Thymus (tissue), 11 donors: ENCODE results near the gene APOBEC3A. TPM values are rescaled to one million over a fixed set of nuclear protein-coding genes. Genes with fewer than 3 reads are reported as not detected.
A peak's percentile ranks its signal among the peaks of the same experiment; 100 is the strongest.

Experiments used
- DNase-seq, 9 donors: peaks; one replicate each; pipeline ENCODE4 v3.0.0-alpha.2; 2013; ENCODE audit warnings: low spot score in 9 of 9, low read depth in 6 of 9, missing footprints in 1 of 9
- H3K27ac ChIP-seq, 2 donors: one replicate each; pipeline ENCODE4 v1.5.1; 2013; ENCODE audit warnings: control low read depth in 1 of 2, low read depth in 1 of 2, low read length in 1 of 2, mild to moderate bottlenecking in 1 of 2, moderate library complexity in 1 of 2
- H3K27me3 ChIP-seq, 2 donors: one replicate each; pipeline ENCODE4 v1.5.1; 2013; ENCODE audit warnings: low read length in 1 of 2; ENCODE audit not compliant: control insufficient read depth in 2 of 2, insufficient read depth in 1 of 2
- H3K36me3 ChIP-seq, 2 donors: one replicate each; pipeline ENCODE4 v1.5.1; 2013; ENCODE audit warnings: low read length in 1 of 2, mild to moderate bottlenecking in 1 of 2, moderate library complexity in 1 of 2; ENCODE audit not compliant: control insufficient read depth in 2 of 2, insufficient read depth in 2 of 2
- H3K4me1 ChIP-seq, 2 donors: one replicate each; pipeline ENCODE4 v1.5.1; 2013; ENCODE audit warnings: low read length in 2 of 2; ENCODE audit not compliant: control insufficient read depth in 2 of 2, insufficient read depth in 2 of 2
- H3K4me3 ChIP-seq, 2 donors: one replicate each; pipeline ENCODE4 v1.5.1; 2013; ENCODE audit warnings: low read length in 2 of 2, control low read depth in 1 of 2, mild to moderate bottlenecking in 1 of 2
- H3K9me3 ChIP-seq, 2 donors: one replicate each; pipeline ENCODE4 v1.5.1; 2013; ENCODE audit warnings: low read length in 1 of 2, mild to moderate bottlenecking in 1 of 2; ENCODE audit not compliant: control insufficient read depth in 2 of 2, insufficient read depth in 1 of 2
- WGBS: extraction: QIAGEN DNeasy Blood & Tissue Kit; methylation state at CpG from one replicate; pipeline ENCODE4 v1.1.7; 2013; 5-methylcytosine and 5-hydroxymethylcytosine counted together
- polyA plus RNA-seq: library from polyadenylated mRNA; stranded (reverse); fragments of 200-250 nt; gene quantifications from one replicate; pipeline ENCODE4 v1.2.3, GENCODE V29; 2013
- total RNA-seq: library from RNA; stranded (reverse); fragments of 120-200 nt; gene quantifications from one replicate; pipeline ENCODE4 v1.2.4, GENCODE V29; 2013
- donor health status: healthy.

APOBEC3A gene
- total and polyA plus RNA-seq, 2 donors, result 1.4 to 17.3 TPM

DNA sequence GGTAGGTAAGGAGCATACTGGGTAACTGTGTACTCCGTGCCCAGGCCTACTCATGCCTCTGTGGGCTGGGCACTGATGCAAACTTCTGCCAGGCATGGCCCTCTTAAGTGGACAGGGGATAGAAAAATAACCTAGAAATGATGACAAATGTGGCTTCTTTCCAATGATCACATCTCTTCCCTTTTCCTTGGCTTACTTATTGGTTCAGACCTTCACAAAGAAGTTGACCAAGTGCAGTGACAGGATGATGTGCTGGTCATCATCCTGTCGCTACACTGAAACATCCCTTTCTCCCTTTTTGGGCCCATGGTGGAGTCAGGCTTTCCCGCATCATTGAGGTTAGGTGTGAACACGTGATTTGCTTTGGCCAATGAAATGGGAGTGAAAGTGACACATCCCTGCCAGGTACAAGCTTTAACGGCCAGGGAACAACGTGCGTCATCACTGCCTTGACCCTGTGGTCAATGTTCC lies 31.8 kb upstream of the APOBEC3A start:
- H3K9me3 ChIP-seq, result no peaks in the 10 kb centered on the region
- WGBS, result 94% methylated on average over 7 of the region's 7 CpGs
- H3K27me3 ChIP-seq, result peaks cover 0 to 42% of the 10 kb centered on the region in 2 donors
- peaks cover 0 to 3% of the 10 kb centered on the region in 2 donors for H3K4me1 ChIP-seq
- no peak for DNase-seq
- no peaks in the 10 kb centered on the region for H3K36me3 ChIP-seq
- no peak overlapping the region for H3K4me3 ChIP-seq
- H3K27ac ChIP-seq, result no peak overlapping the region

DNA sequence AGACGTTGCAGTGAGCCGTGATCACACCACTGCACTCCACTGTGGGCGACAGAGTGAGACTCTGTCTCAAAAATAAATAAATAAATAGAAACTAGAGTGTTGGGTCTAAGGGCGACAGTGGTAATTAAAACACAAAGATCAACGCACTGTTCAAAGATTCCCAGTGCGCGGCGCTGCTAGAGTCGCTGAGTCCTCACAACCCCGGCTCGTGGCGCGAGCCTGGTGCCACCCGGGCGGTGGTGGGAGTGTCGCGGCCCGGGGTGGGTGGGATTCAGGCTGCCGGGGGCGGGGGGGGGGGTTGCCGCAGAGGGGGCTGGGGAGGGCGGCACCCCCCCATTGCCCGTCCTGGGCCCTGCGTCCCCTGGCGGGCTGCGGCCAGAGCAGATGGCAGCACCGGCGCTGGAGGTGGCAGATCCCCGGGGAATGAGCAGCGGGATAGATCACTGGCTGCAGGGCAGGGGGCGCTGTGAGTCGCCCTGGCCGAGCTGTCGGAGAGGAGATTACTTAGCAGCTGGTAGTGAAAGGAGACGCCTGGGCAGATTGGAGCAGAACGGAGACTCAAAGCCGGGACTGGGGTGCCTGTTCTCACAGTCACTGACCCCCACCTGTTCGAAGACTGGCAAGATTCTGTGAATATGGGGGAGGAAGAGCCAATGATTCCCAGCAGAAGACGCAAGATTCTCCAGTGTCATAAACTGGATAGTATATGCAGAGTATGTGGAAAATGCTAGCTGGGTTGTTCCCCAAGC lies 30.2 kb upstream of the APOBEC3A start:
- peak overlapping the region in 1 of 2 donors; percentile 25 for H3K4me3 ChIP-seq
- H3K4me1 ChIP-seq, result peaks cover 0 to 3% of the 10 kb centered on the region in 2 donors
- no peaks in the 10 kb centered on the region for H3K36me3 ChIP-seq
- no peak overlapping the region for H3K27ac ChIP-seq
- H3K9me3 ChIP-seq, result no peaks in the 10 kb centered on the region
- 9% methylated on average over 39 of the region's 39 CpGs for WGBS
- peak in 4 of 9 donors; percentile 13 to 40 (median 24) for DNase-seq
- H3K27me3 ChIP-seq, result peaks cover 0 to 42% of the 10 kb centered on the region in 2 donors

DNA sequence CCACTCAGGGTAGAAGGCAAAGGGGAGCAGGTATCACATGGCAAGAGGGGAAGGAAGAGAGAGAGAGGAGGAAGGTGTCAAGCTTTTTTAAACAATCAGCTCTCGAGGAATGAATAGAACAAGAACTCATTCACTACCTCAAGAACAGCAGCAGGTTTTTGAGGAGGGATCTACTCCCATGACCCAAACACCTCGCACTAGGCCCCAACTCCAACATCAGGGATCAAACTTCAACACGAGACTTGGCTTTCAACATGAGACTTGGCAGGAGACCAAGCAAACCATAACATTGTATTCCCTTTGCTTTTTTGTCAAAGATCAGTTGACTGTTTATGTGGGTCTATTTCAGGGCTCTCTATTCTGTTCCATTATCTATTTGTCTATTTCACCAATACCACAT lies 26.9 kb upstream of the APOBEC3A start:
- Histone ChIP-seq H3K4me1 (peaks cover 0 to 3% of the 10 kb centered on the region in 2 donors), H3K9me3 (no peaks in the 10 kb centered on the region), H3K4me3 (no peak overlapping the region), H3K27ac (no peak overlapping the region), H3K27me3 (peaks cover 0 to 32% of the 10 kb centered on the region in 2 donors), H3K36me3 (no peaks in the 10 kb centered on the region)
- WGBS, result 90% methylated on average over 3 of the region's 3 CpGs
- no peak for DNase-seq

- H3K9me3 ChIP-seq, result no peaks in the 10 kb centered on the region
- no peak overlapping the region for H3K4me3 ChIP-seq
- no peaks in the 10 kb centered on the region for H3K4me1 ChIP-seq
- peaks cover 0 to 9% of the 10 kb centered on the region in 2 donors for H3K27me3 ChIP-seq
- no peak overlapping the region for H3K27ac ChIP-seq
- DNase-seq, result no peak
- WGBS, result 89% methylated on average over 8 of the region's 8 CpGs
- no peaks in the 10 kb centered on the region for H3K36me3 ChIP-seq
Measured at GRCh38 chr22:38935023-38935422, 22.4 kb upstream of the APOBEC3A start.

DNA sequence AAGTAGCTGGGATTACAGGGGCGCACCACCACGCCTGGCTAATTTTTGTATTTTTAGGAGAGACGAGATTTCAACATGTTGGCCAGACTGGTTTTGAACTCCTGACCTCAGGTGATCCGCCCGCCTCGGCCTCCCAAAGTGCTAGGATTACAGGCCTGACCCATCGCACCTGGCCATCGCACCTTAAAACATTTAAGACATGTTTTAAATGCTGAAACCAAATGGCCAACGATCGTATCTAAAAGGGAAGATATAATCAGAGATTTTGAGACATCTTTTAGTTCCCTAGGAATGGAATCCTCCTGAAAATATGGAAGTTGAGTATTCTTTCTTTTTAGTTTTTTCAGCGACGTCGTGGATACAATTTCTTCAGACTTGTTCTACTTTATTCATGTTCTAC lies 21.8 kb upstream of the APOBEC3A start:
- Histone ChIP-seq H3K9me3 (no peaks in the 10 kb centered on the region), H3K36me3 (no peaks in the 10 kb centered on the region), H3K4me3 (no peak overlapping the region), H3K27me3 (peaks cover 0 to 9% of the 10 kb centered on the region in 2 donors), H3K4me1 (no peaks in the 10 kb centered on the region), H3K27ac (no peak overlapping the region)
- WGBS, result 97% methylated on average over 13 of the region's 13 CpGs
- no peak for DNase-seq

- Histone ChIP-seq H3K27ac (no peak overlapping the region), H3K4me3 (no peak overlapping the region), H3K9me3 (no peaks in the 10 kb centered on the region), H3K4me1 (no peaks in the 10 kb centered on the region), H3K27me3 (peaks cover 0 to 15% of the 10 kb centered on the region in 2 donors), H3K36me3 (no peaks in the 10 kb centered on the region)
- no peak for DNase-seq
- WGBS, result 87% methylated on average over 17 of the region's 17 CpGs
Measured at GRCh38 chr22:38936562-38936961, 20.8 kb upstream of the APOBEC3A start.

DNA sequence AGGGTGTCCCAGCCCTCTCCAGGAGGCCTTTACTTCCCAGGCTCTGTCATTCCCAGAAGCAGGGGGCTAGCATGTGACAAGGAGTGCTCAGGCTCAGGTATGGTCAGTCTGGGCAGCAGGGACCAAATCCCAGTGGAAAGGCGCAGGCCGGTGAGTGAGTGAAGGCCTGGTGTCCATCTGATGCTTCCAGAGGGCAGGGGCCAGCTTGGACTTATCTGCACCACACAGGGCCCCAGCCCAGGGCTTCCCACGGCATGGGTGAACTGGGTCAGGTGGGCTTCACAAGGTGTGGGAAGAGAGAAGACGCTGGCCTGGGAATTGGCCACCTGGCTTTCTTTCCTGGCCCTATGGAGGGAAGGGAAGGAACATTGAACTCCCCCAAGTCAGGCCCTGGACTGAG lies 20.4 kb upstream of the APOBEC3A start:
- H3K4me3 ChIP-seq, result no peak overlapping the region
- H3K27ac ChIP-seq, result no peak overlapping the region
- H3K36me3 ChIP-seq, result no peaks in the 10 kb centered on the region
- H3K9me3 ChIP-seq, result no peaks in the 10 kb centered on the region
- peaks cover 0 to 19% of the 10 kb centered on the region in 2 donors for H3K27me3 ChIP-seq
- WGBS, result 96% methylated on average over 4 of the region's 4 CpGs
- H3K4me1 ChIP-seq, result no peaks in the 10 kb centered on the region
- DNase-seq, result no peak

GRCh38 chr22:38937541-38937940 lies 19.9 kb upstream of the APOBEC3A start:
- no peak for DNase-seq
- no peak overlapping the region for H3K27ac ChIP-seq
- 94% methylated on average over 12 of the region's 12 CpGs for WGBS
- H3K36me3 ChIP-seq, result no peaks in the 10 kb centered on the region
- no peak overlapping the region for H3K4me3 ChIP-seq
- H3K4me1 ChIP-seq, result no peaks in the 10 kb centered on the region
- H3K27me3 ChIP-seq, result peaks cover 0 to 23% of the 10 kb centered on the region in 2 donors
- no peaks in the 10 kb centered on the region for H3K9me3 ChIP-seq

- no peaks in the 10 kb centered on the region for H3K36me3 ChIP-seq
- H3K27me3 ChIP-seq, result peaks cover 0 to 28% of the 10 kb centered on the region in 2 donors
- WGBS, result 97% methylated on average over 11 of the region's 11 CpGs
- H3K9me3 ChIP-seq, result no peaks in the 10 kb centered on the region
- peaks cover 0 to under 1% of the 10 kb centered on the region in 2 donors for H3K4me1 ChIP-seq
- no peak for DNase-seq
- H3K4me3 ChIP-seq, result no peak overlapping the region
- H3K27ac ChIP-seq, result no peak overlapping the region
Measured at GRCh38 chr22:38938221-38938620, 19.2 kb upstream of the APOBEC3A start.
